Measurements from ENCODE around the gene TFF3.

DNA sequence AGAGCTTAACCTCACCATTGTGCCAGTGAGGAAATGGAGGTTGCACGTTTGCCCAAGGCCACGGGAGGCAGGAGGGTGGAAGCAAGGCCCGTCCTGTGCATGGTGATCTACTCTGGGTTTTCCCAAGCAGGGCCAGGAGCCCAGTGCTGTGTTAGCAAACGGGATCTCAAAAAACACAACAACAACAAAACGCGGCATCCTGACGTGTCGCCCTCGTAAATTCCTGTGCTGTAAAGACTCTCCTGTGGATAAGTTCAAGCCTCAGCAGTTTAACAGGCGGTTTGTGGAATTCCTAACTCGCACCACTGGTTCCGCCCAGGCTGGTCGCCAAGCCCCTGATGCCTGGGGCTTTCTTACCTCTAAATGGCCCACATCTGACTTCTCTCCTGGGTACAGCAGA lies 39.1 kb downstream of the TFF3 start:
- no peak for TF ChIP-seq MAFK (IDR thresholded peaks at IDR 0.05; ENCODE audit: low read depth, low read length)
- TF ChIP-seq, protein P1, sequence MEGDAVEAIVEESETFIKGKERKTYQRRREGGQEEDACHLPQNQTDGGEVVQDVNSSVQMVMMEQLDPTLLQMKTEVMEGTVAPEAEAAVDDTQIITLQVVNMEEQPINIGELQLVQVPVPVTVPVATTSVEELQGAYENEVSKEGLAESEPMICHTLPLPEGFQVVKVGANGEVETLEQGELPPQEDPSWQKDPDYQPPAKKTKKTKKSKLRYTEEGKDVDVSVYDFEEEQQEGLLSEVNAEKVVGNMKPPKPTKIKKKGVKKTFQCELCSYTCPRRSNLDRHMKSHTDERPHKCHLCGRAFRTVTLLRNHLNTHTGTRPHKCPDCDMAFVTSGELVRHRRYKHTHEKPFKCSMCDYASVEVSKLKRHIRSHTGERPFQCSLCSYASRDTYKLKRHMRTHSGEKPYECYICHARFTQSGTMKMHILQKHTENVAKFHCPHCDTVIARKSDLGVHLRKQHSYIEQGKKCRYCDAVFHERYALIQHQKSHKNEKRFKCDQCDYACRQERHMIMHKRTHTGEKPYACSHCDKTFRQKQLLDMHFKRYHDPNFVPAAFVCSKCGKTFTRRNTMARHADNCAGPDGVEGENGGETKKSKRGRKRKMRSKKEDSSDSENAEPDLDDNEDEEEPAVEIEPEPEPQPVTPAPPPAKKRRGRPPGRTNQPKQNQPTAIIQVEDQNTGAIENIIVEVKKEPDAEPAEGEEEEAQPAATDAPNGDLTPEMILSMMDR (conservative IDR thresholded peaks at IDR 0.05; ENCODE audit: low read depth, low read length), result no peak
- TF ChIP-seq MAZ (IDR thresholded peaks at IDR 0.05; ENCODE audit: borderline replicate concordance, low read depth, low read length), result no peak
- TF ChIP-seq, protein P2, sequence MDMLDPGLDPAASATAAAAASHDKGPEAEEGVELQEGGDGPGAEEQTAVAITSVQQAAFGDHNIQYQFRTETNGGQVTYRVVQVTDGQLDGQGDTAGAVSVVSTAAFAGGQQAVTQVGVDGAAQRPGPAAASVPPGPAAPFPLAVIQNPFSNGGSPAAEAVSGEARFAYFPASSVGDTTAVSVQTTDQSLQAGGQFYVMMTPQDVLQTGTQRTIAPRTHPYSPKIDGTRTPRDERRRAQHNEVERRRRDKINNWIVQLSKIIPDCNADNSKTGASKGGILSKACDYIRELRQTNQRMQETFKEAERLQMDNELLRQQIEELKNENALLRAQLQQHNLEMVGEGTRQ (IDR thresholded peaks at IDR 0.05; ENCODE audit: low read depth, low read length), result no peak
